Esophagus mucosa (tissue), 1 donor: ENCODE data around the gene FAF1. TPM values are rescaled to one million over a fixed set of nuclear protein-coding genes. Genes with fewer than 3 reads are reported as not detected.

ENCODE experiments used
- ATAC-seq: fragments of 200-7000 bp; cut with Tn5 transposase; one replicate; pipeline ENCODE4 v1.9.1; 2020
- total RNA-seq: library from RNA; stranded (reverse); gene quantifications from one replicate; pipeline ENCODE4 v1.2.4, GENCODE V29; 2023
- donor health status: DM: yes; HTN: yes; CAD: no.

FAF1 gene
- total RNA-seq, 1 donor from 2014 or later = 47.5 TPM

DNA sequence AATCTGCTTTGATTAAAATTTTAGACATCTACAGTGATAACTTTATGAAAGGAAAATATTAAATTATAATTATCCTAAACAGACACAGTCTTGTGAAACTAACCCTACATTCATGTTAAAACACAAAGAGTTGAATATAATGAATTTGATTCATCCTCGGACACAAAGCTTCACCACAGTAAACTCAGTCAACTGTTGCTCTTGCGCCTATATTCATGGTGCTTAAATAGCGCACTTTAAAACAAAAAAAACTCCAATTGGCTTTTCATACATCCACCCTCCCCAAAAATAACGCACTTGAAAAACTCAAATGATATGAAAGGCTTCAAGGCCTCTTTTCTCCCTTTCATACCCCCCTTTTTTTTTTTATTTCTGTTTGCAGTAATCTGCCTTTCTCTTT, 260.3 kb downstream of the FAF1 start:
- ATAC-seq = no peak

DNA sequence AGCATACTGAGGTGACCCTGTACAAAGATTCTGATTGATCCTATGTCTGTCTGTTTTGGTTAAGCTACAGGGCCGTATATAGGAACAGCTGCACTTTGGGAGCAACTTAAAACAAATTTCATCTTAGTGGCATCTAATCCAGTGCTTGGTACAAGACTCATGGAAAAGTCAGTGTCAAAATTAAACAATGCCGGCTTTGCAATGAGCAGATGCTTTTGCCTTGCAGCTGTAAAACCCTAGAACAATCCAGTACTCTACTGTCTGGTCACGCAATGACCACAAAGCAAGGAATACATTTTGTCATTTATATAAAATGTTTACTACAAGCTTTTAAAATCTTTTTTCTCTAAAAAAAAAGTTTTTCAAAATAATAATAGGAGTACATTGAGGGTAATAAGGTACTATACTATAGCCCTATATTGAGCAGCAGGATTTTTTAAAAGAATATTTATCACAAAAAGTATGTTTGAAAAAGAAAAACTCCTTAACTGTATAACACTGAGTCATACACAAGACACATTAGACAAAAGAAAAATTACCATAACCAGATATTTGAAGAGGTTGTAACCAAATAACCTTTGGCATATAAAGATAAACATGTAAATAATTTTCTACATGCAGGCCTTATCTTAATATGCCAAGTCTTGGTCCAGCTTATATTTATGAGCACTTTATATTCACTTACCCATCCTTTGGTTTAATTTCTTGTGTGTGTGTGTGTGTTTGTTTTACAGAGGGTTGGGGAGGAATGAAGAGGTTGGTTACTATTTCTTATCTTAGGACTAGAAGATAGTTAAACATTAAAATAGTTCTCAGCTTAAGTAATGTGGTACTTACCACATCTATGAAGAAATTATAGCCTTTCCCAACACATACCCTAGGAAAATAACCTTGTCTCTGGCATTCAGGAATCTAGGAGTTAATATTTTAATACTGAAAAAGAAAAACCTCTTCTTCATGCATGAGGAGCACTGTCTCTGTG, 262.3 kb downstream of the FAF1 start:
- ATAC-seq = no peak

DNA sequence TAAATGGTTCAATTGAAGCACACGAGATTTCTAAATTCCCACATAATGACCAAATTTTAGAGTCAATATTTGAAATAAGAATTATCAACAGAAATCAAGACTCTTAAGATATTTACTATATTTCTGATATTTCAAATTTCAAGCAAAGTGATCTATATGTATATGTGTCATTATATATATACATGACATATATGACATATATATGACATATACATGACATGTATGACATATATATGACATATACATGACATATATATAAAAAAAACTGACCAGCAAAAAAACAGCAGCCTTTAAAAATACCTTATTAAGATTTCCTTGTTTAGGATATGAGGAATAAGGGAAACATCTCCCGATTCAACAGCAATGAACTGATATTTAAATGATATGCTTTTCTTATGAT, 266.2 kb downstream of the FAF1 start:
- no peak for ATAC-seq

DNA sequence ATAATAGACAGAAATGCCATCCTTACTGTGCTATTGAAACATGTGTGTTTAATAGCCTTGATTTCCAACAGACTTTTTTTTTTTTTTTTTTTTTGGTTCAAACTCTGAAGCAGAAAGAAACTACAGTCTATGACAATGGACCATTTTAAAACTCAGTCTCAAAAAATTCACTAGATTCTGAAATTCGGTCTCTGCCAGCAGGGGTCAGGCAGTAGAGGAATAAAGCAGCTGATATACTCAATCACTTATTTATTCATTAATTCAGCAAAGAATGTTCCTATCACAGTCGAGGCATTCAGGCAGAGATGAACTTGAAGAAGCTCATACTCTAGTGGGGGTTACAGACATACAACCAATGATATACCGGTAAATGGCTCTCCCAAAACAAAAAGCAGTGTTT, 275.9 kb downstream of the FAF1 start:
- ATAC-seq = no peak

DNA sequence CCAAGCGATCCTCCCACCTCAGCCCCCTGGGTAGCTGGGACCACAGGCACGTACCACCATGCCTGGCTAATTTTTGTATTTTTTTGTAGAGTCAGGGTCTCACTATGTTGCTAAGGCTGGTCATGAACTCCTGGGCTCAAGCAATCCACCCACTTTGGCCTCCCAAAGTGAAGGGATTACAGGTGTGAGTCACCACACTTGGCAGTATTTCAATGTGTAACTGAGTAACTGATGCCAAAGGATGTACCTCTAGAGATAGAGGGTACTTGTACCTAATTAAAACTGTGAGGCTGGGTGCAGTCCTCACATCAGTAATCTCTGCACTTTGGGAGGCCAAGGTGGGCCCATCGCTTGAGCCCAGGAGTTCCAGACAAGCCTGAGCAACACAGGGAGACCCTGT, 278.1 kb downstream of the FAF1 start:
- no peak for ATAC-seq

DNA sequence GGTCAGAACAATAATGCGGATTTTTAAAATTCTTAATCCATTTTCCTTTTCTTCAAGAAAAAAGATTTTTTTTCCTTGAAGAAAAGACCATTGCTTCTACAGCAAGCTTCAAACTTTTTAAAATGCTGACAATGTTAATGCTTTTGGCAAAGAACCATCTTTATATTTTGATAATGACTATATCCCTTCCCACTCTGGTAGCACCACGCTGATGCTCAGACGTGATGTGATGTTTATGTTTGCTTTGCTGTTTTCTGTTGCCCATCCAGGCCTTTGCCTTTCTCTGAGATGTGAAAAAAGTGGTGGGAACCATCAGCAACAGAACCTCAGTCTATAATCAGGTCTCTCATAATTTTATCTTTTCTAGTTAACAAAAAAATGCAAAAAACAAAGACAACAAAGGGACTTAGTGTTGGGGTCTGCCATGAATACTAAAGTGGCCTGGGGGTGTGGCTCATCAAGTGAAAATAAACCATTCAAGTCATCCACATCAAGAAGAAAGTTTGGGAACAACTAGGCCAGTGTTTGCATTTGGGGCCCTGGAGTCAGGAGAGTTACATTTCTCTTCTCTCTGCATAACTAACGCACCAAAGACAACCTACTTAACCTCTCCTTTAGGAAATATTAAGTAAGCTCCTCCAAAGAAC, 292.2 kb downstream of the FAF1 start:
- no peak for ATAC-seq

DNA sequence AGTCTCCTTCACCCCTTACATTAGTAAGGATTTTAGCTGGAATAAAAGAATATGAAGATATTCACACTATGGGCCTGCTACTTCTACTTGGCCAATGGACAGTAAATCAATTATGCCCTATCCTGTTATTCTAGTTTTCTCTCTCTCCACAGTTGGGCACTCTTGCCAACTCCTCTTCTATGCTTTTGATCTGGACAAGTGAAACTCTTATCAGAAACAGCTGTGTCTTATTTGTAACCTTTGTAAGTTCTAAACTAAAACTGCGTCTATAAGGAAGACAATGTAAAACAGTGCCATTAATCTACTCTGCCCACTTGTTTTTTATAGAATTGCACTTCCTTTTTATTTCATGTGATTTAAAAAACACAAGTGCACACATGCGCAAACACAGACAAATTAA, 292.8 kb downstream of the FAF1 start:
- ATAC-seq = no peak

DNA sequence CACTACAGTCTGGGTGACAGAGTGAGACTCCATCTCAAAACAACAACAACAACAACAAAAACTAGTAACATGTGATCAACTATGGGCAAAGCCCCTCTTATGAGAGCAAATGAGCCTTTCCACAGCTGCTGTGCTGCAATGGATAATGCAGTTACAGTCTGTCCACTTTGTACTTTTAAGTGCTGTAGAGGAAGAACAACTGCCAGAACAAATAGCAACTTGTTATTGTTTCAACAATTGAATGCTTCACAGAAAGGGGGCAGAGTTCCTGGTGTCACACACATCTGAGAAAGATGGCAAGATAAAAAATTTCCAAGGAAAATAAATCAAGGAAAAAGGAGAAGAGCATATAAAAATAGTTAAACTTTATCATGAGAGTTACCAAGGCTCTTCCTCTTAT, 293.2 kb downstream of the FAF1 start:
- no peak for ATAC-seq

DNA sequence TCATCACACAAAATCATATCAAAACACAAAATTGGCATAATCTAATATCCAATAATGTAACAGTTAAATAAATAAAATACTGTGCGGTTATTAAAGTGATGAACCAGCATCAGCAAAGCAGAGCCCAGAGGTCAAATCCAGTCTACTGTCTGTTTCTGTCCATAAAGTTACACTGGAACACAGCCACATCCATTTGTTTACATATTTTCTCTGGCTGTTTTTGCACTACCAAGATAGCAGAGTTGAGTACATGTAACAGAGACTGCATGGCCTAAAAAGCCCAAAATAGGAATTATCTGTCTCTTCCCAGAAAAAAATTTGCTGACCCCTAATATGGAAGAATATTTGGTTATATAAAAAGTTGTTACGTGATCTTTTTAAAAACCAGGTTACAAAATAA, 294.7 kb downstream of the FAF1 start:
- ATAC-seq = no peak

DNA sequence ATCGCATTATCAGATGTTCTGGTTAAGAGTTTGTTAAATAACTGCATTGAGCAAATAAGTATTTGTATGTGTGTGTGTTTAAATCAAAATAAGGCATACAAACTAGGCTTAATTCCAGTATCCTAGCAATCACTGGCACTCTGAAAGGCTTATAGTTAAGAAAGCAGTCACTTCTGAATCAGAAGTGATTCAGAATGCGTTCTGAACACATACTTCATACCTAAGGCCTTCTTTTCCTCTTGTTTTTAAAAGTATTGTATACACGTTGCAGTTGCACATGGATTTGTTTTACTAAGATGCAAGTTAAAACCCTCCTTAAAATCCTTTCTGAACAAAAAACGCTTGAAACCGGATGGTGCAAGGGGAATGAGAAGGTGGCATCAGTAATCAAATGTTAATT, 298.4 kb downstream of the FAF1 start:
- no peak for ATAC-seq

DNA sequence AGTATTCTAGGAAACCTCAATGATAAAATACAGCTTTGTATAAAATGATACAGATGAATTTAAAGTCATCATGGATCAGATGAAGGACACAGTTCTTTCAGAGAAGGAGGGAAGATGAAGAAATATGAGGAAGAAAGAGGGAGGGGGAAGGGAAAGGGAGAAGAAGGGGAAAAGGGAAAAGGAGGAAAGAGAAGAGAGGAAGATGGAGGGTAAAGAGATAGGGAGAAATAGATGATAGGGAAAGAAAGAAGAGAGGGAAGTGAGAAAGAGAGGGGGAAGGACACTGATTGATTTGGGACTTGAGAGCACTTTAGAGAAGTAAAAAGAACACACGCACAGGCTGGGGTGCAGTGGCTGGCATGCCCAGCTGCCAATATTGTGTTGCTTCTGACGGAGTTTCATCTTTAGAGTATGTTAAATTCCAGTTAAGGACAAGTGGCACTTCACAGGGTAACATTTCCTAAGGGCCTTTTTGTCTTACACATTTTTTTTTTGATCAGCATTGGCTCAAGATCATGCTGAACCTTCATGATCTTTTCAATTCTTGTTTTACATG, 300.9 kb downstream of the FAF1 start:
- no peak for ATAC-seq

DNA sequence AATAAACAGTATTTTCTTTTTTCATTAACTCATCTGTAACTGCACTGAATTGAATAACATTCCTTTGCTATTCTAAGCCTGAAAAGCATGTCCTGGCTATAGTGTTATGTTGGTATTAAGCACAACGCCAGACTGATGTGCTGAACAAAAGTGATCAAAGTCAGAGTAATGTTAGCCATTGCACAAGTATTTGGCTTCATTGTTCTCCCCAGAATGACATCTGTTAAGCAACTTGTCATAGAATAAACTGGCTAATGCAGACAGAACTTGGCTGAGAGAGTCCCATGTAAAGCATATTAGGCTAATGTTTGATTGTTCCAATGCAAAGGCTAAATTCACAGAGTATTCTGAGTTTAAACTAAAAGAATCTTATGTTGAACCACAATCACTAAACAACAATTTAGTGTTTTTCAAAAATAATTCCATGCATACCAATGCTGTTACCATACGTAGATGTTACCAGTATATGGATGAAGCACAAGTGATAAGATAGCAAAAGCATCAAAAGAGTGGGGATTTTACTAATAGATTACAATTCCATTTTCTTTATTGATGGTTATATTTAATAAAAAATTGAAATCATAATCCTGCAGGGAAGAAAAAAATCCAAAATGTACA, 301.5 kb downstream of the FAF1 start:
- peak; percentile 60 for ATAC-seq

DNA sequence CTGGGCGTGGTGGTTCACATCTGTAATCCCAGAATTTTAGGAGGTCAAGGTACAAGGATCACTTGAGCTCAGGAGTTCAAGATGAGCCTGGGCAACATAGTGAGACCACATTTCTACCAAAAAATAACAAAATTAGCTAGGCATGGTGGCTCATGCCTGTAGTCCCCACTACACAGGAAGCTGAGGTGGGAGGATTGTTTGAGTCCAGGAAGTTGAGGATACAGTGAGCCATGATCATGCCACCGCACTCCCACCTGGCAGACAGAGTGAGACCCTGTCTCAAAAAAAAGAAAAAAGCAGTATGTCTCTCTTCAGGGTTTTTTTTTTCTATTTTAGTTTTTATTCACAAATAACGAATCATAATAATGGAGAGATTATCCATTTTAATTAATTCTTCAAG, 303.1 kb downstream of the FAF1 start:
- no peak for ATAC-seq

DNA sequence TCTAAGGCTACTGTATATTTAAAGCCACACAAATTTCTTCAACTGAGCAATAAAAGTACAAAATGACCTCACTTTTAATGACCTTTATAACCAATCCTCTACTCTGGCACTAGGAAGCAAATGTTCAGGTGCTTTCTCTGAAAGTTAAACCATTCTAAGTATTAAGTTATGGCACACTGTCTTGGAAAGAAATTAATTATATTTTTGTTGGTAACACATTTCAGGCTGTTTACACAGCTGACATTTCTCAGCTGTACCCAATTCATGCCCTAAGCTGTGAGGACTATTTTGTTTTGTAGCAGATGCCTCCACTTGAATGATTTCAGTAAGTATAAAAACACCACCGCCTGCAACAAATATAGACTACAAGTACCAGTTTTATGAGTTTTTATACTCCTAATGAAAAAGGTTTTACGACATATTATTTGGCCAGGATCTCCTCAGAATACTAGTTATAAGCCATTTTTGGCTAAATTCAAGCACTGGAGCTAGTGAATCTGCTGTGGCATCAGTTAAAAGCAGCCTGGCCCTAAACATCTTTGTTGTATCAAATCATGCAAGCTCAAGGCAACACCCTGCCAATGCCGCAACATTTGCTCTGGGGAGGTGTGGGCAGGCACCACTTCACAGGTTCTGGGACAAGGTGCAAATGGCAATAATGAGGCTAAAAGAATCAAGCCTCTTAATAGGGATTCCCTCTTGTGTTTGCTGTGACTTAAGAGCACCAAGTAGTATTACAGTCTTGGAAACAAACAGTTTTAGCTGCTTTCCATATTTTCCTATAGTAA, 308.4 kb downstream of the FAF1 start:
- ATAC-seq = no peak

DNA sequence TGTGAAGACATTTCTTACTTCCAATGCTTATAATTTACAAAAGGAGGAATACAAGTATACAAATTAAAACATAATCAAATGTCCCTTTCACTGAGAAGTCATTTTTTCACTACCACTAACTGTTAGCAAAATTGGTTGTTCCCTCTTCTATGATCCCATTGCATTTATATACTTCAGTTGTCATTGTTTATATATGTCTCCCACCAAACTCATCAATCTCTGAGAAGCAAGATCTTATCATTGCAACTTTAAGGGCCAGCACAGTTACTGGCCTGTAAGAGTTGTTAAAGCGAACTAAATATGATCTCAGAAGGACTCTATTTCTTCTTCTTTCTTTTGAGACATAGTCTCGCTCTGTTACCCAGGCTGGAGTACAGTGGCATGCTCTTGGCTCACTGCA, 313.5 kb downstream of the FAF1 start:
- no peak for ATAC-seq

DNA sequence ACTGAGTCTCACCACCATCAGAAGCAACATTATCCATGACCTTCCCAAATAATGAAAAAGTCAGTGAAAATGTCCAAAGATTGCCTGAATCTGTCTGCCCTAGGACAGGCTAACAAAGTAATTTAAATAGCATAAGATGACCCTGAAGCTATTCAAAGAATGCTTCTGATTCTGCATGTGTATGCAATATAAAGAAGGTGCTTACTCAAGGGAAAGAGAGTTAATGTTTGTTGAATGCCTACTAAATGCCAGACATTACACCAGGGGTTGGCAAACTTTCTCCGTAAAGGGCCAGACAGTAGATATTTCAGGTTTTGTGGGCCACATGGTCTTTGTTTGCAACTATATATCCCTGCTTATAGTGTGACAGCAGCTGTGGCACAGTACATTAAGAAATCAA, 314.9 kb downstream of the FAF1 start:
- no peak for ATAC-seq

DNA sequence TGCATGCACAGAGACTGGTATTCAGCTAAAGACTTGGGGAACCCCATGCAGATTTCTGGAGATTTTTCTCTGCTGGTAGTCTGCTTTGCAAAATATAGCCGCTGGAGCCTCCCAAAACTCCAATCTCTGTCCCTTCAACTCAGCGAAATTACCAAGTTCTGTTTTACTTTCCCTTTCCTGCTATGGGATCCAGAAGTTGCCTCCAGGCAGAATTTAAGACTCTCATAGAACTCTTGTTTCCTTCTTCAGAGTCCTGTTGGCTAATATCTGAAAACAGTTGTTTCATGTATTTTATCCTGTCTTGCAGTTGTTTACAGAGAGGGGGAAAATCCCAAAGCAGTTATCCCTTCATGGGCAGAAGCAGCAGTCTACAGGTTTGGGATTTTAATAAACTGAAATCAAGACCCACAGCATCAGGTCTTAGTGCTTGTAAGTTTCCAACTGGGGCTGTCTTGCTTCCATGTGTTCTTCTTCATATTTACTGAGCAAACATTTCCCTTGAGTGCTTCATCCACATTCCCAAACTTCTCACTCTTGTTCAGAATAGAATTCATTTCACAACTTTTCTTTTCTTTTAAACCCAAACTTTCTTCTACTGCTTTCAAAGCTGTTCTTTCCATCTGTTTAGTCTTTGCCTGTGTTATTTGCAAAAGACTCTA, 315.5 kb downstream of the FAF1 start:
- ATAC-seq = no peak

DNA sequence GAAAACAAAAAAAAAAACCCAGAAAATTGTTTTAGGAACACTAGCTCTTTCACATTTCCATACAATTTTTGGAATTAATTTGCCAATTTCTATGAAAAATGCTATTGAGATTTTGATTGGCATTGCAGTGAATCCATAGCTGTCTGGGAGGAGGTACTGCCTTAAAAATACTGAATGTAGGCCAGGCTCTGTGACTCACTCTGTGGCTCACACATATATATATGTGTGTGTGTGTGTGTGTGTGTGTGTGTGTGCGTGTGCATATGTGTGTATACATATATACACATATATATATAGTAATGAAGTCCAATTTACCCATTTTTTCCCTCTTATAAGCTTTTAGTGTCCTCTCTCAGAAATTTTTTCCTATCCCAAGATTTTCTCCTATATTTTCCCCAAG, 322.6 kb downstream of the FAF1 start:
- ATAC-seq = no peak

DNA sequence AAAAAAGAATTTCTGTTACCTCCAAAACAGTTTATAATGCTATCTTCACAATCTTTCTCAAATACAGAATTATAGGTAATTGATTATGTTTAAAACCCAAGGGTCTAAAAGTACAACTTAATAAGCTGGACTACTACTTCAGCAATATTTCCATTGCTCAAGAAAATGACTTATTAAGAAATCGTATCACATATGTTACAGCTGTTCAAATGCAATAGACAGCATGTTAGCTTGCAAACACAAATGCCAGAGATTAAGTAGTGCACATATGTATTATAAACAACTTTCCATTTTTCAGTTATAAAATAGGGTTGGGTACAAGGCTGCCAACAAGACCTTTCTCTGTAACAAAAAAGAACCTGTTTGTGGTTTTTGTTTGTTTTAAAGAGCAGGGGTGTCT, 325.8 kb downstream of the FAF1 start:
- ATAC-seq = no peak

DNA sequence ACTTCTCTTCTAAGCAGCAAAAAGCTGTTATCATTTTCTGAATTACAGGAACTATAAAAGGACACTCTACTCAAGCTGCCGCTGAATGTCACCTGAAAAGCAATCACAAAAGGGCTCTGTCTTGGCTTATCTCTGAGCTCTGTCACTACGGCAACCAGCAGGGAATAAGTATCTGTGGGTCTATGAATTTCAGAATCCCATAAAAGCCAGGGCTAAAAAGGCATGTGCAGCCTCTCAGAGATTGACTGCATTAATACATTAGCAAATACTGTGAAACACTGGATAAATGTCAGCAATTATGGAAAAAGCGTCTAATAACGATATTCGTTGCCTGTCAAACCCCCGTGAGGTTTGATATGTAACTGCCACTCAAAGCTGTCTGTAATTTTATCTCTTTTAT, 326.6 kb downstream of the FAF1 start:
- ATAC-seq = no peak

DNA sequence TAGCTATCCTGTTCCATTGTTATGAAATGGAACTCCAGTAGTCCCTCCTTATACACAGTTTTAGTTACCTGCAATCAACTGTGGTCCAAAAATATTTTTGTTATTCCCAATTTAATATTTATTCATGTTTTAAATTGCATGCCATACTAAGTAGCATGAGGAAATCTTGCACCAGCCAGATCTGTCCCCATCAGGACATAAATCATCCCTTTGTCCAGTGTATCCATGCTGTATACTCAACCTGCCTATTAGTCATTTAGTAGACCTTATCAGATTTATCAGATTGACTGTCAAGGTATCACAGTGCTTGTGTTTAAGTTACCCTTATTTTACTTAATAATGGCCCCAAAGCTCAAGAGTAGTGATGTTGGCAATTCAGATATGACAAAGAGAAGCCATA, 328.9 kb downstream of the FAF1 start:
- no peak for ATAC-seq

DNA sequence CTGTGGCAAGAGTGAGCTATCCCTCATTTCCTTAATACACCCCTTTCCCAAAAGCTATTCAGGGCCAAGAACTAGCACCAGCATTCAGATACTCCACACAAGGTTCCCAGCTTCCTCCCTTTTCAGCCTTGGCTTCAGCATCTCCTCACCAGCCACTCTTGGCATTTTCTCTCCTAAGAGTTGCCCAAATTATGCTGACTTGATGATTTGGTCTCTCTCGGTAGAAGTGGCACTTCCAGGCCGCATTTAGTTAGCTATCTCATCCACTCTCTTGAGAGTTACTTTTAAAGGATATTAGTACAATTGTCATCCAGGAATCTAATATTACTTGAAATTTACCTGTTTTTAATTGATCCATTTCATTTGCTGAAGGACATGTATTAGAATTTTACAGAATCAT, 337.8 kb downstream of the FAF1 start:
- ATAC-seq = no peak
